Measurements from ENCODE around the gene CHCHD3. TPM values are rescaled to one million over a fixed set of nuclear protein-coding genes. Genes with fewer than 3 reads are reported as not detected.

The CHCHD3 gene
- polyA plus RNA-seq, 1 donor (not counting 4 experiments of a cell fraction or from before 2014, with no cell fraction given): 59.2 TPM

GRCh38 chr7:133076142-133076541, 5.7 kb downstream of the CHCHD3 start:
- FAIRE-seq: no peak
- H4K20me1 ChIP-seq (ENCODE audit: control insufficient read depth, extremely low read depth, insufficient read depth, low read length): no peaks in the 10 kb centered on the region

GRCh38 chr7:133071506-133071905, 10.4 kb downstream of the CHCHD3 start:
- Histone ChIP-seq H3K9me3 (ENCODE audit: control insufficient read depth, low read depth, low read length) (no peaks in the 10 kb centered on the region), H3K36me3 (ENCODE audit: control insufficient read depth in 2 of 2, extremely low read depth in 1 of 2, insufficient read depth in 2 of 2, low read length in 2 of 2) (peaks cover 4 to 10% of the 10 kb centered on the region in 2 experiments), H3K79me2 (ENCODE audit: control insufficient read depth, insufficient read depth, low read length) (peaks cover 59% of the 10 kb centered on the region), H3K4me2 (ENCODE audit: control insufficient read depth, extremely low read depth, insufficient read depth, low read depth, low read length) (no peak overlapping the region), H2AFZ (ENCODE audit: control insufficient read depth, low read length) (no peak overlapping the region), H3K9ac (ENCODE audit: control insufficient read depth, extremely low read depth, insufficient read depth, low read length) (no peak overlapping the region), H3K4me1 (ENCODE audit: control insufficient read depth, extremely low read depth, insufficient read depth, low read length) (no peaks in the 10 kb centered on the region), H3K27ac (ENCODE audit: control insufficient read depth, insufficient read depth, low read length) (no peak overlapping the region), H3K9me1 (ENCODE audit: control insufficient read depth, extremely low read depth, insufficient read depth, low read length) (no peaks in the 10 kb centered on the region), H3K27me3 (ENCODE audit: control insufficient read depth, extremely low read depth, insufficient read depth, low read length) (no peaks in the 10 kb centered on the region), H3K4me3 (ENCODE audit: control insufficient read depth in 2 of 3, extremely low read depth in 1 of 3, insufficient read depth in 2 of 3, low read depth in 1 of 3, low read length in 3 of 3) (no peak overlapping the region), H4K20me1 (ENCODE audit: control insufficient read depth, extremely low read depth, insufficient read depth, low read length) (peaks cover 3% of the 10 kb centered on the region)
- FAIRE-seq (no peak), DNase-seq (ENCODE audit: low read depth, low spot score) (no peak)
- dilution Hi-C loops (cut with MboI; ENCODE audit: extremely low pct_ligation_motif_present, low sequenced_read_pairs): no loop called here
- no peak for TF ChIP-seq EZH2 (IDR thresholded peaks at IDR 0.05; ENCODE audit: low read length)
- TF ChIP-seq CTCF (optimal IDR thresholded peaks at IDR 0.05 in 1 of 3, IDR thresholded peaks at IDR 0.05 in 1 of 3, conservative IDR thresholded peaks at IDR 0.05 in 1 of 3; ENCODE audit: extremely low read depth in 1 of 3, insufficient read depth in 2 of 3, low read length in 3 of 3): no peak

More at GRCh38 chr7:133076142-133076541, 5.7 kb downstream of the CHCHD3 start:
- Histone ChIP-seq H3K4me3 (ENCODE audit: control insufficient read depth in 2 of 3, extremely low read depth in 1 of 3, insufficient read depth in 2 of 3, low read depth in 1 of 3, low read length in 3 of 3) (no peak overlapping the region), H3K9me1 (ENCODE audit: control insufficient read depth, extremely low read depth, insufficient read depth, low read length) (no peaks in the 10 kb centered on the region), H3K4me2 (ENCODE audit: control insufficient read depth, extremely low read depth, insufficient read depth, low read depth, low read length) (no peak overlapping the region), H3K4me1 (ENCODE audit: control insufficient read depth, extremely low read depth, insufficient read depth, low read length) (peaks cover 5% of the 10 kb centered on the region), H3K36me3 (ENCODE audit: control insufficient read depth in 2 of 2, extremely low read depth in 1 of 2, insufficient read depth in 2 of 2, low read length in 2 of 2) (peaks cover 0 to 7% of the 10 kb centered on the region in 2 experiments), H3K9ac (ENCODE audit: control insufficient read depth, extremely low read depth, insufficient read depth, low read length) (no peak overlapping the region), H3K9me3 (ENCODE audit: control insufficient read depth, low read depth, low read length) (no peaks in the 10 kb centered on the region), H3K27me3 (ENCODE audit: control insufficient read depth, extremely low read depth, insufficient read depth, low read length) (no peaks in the 10 kb centered on the region), H3K27ac (ENCODE audit: control insufficient read depth, insufficient read depth, low read length) (no peak overlapping the region), H3K79me2 (ENCODE audit: control insufficient read depth, insufficient read depth, low read length) (peaks cover 92% of the 10 kb centered on the region), H2AFZ (ENCODE audit: control insufficient read depth, low read length) (no peak overlapping the region)
- dilution Hi-C loops (cut with MboI; ENCODE audit: extremely low pct_ligation_motif_present, low sequenced_read_pairs): no loop called here
- no peak for TF ChIP-seq CTCF (optimal IDR thresholded peaks at IDR 0.05 in 1 of 3, IDR thresholded peaks at IDR 0.05 in 1 of 3, conservative IDR thresholded peaks at IDR 0.05 in 1 of 3; ENCODE audit: extremely low read depth in 1 of 3, insufficient read depth in 2 of 3, low read length in 3 of 3)
- TF ChIP-seq EZH2 (IDR thresholded peaks at IDR 0.05; ENCODE audit: low read length): no peak
- DNase-seq (ENCODE audit: low read depth, low spot score): no peak
